K562 treated with DMSO at 1 percent for 48 hours (cell line): ENCODE measurements around the gene RAX2. TPM values are rescaled to one million over a fixed set of nuclear protein-coding genes. Genes with fewer than 3 reads are reported as not detected.

Source experiments
- total RNA-seq: library from RNA; unstranded; fragments of 300-600 nt; gene quantifications from 2 replicates; pipeline ENCODE4 v1.2.3, GENCODE V29; 2022; ENCODE audit warnings: low replicate concordance; ENCODE audit errors: extremely low read depth

RAX2 gene
- not detected in 2 replicates for total RNA-seq

GRCh38 chr19:3771906-3772455, at the start of gene RAX2:
Gene RAX2 (minus strand): TSS chr19:3772228. CDS start chr19:3771742, 486 bp downstream.

GRCh38 chr19:3785938-3786824, 14.2 kb upstream of the RAX2 start, which contains the start of gene MATK:
Gene MATK (minus strand): TSS chr19:3786381. CDS start chr19:3785135, 1,246 bp downstream.

GRCh38 chr19:3762501-3763459, 9.2 kb downstream of the RAX2 start, which contains the start of gene MRPL54:
Gene MRPL54 (plus strand): TSS chr19:3762682. CDS start chr19:3762701, 19 bp downstream.

DNA sequence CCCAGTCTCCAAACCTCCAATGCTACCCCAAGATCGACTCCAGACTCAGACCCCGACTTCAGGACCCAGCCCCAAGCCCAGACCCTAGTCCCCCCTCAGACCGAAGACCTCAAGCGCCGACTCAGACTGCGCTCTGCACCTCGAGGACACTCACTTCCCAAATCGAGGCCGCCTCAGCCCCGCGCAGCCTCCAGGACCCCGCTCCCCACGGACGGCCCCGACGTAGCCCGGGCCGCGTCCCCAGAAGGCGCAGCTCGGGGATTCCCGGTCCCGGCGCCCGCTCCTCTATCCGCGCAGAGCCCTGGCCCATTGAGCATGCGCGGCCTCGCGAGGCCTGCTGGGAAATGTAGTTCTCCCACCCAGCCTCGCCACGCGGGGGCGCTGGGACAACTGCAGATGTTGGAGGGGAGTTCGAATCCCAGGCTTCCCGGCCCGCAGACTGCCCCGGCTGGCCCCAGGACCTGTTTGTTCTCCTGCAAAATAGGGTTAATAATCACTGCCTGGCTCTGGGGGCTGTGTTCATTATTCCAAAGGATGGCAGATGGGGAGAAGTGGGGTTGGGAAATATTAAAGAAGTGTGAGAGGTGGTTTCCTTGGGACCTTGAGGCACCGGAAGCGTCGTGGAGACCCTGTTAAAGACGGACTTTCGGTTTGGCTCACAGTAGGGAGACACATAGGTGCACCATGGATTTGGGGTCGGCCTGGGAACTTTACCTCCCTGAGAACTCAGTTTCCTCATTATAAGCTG, 10.5 kb downstream of the RAX2 start, which contains the start of gene APBA3:
TSS of gene APBA3 (minus strand) at position 311 of the 748 bp plus-strand sequence. CDS start 1,428 bp downstream, outside the sequence.

Other genes with a start within 250 kb of the RAX2 start
- gene TEKTIP1, start 233.1 kb downstream of the RAX2 start, total RNA-seq = not detected in 2 replicates
- not detected in 2 replicates for gene MFSD12, start 214.6 kb downstream of the RAX2 start, total RNA-seq
- not detected in 2 replicates for gene HMG20B, start 199.3 kb downstream of the RAX2 start, total RNA-seq
- not detected in 2 replicates for gene GIPC3, start 186.8 kb downstream of the RAX2 start, total RNA-seq
- not detected in 2 replicates for gene TBXA2R, start 165.4 kb downstream of the RAX2 start, total RNA-seq
- gene CACTIN, start 145.4 kb downstream of the RAX2 start, total RNA-seq = not detected in 2 replicates
- gene PIP5K1C, start 71.8 kb downstream of the RAX2 start, total RNA-seq = not detected in 2 replicates
- not detected in 2 replicates for gene TJP3, start 63.8 kb downstream of the RAX2 start, total RNA-seq
- not detected in 2 replicates for gene APBA3, start 10.5 kb downstream of the RAX2 start, total RNA-seq
- gene MRPL54, start 9.5 kb downstream of the RAX2 start, total RNA-seq = not detected in 2 replicates
- gene MATK, start 14.2 kb upstream of the RAX2 start, total RNA-seq = not detected in 2 replicates
- not detected in 2 replicates for gene ZFR2, start 96.8 kb upstream of the RAX2 start, total RNA-seq
- not detected in 2 replicates for gene ATCAY, start 108.5 kb upstream of the RAX2 start, total RNA-seq
- gene NMRK2, start 160.8 kb upstream of the RAX2 start, total RNA-seq = not detected in 2 replicates
- not detected in 2 replicates for gene DAPK3, start 198.9 kb upstream of the RAX2 start, total RNA-seq
- gene EEF2, start 213.2 kb upstream of the RAX2 start, total RNA-seq = 2,701 and 3,320 TPM in 2 replicates
- not detected in 2 replicates for gene PIAS4, start 235.5 kb upstream of the RAX2 start, total RNA-seq